Measurements from ENCODE around the gene CLEC20A.

DNA sequence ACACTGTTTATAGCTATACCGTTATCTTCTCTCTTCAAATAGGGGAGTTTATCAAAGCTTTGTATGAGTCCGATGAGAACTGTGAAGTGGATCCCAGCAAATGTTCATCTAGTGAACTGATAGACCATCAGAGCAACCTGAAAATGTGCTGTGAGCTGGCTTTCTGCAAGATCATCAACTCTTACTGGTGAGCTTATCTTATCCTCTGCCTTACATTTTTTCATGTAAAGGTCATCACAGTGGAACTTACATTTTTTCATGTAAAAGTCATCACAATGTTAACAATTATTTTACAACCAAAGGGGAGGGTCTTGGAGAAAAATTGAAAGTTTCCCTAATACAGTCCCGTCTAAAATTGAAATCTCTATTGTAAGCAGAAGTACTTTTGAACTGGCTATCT, 45.2 kb downstream of the CLEC20A start:
- no peak for TF ChIP-seq SRF (IDR thresholded peaks at IDR 0.05; ENCODE audit: low read depth, low read length)
- TF ChIP-seq CBX5 (IDR thresholded peaks at IDR 0.05; ENCODE audit: low read depth, low read length): no peak
- TF ChIP-seq BACH1 (IDR thresholded peaks at IDR 0.05; ENCODE audit: low read length): no peak
- no peak for TF ChIP-seq CTCF (IDR thresholded peaks at IDR 0.05; ENCODE audit: control extremely low read depth in 1 of 3, insufficient read depth in 1 of 3, low read depth in 1 of 3, low read length in 3 of 3)
- TF ChIP-seq JUND (IDR thresholded peaks at IDR 0.05; ENCODE audit: low read length): no peak
- no peak for TF ChIP-seq POLR2A (IDR thresholded peaks at IDR 0.05; ENCODE audit: control extremely low read depth in 1 of 2, low read depth in 2 of 2, low read length in 2 of 2)
- TF ChIP-seq CHD7 (IDR thresholded peaks at IDR 0.05; ENCODE audit: insufficient replicate concordance, low read length): no peak
- TF ChIP-seq EZH2 (IDR thresholded peaks at IDR 0.05; ENCODE audit: low read depth, low read length, severe bottlenecking): no peak
- TF ChIP-seq JUN (IDR thresholded peaks at IDR 0.05; ENCODE audit: low read depth, low read length): no peak
- TF ChIP-seq SP1 (IDR thresholded peaks at IDR 0.05; ENCODE audit: low read depth, low read length): no peak
- no peak for TF ChIP-seq CREB1 (IDR thresholded peaks at IDR 0.05)
- no peak for TF ChIP-seq CEBPB (IDR thresholded peaks at IDR 0.05; ENCODE audit: low read depth, low read length)

All from H1 (cell line).